HG02678 (cell line): Measurements from ENCODE around the gene NDUFS2.
"Not testable (repeated sequence)": the region's sequence is repeated elsewhere in the genome, so short reads cannot be mapped to it uniquely, and the experiment has no call there.

Experiments
- ATAC-seq: cut with Tn5 transposase; IDR thresholded peaks from one replicate; pipeline ENCODE4 v1.9.1; 2021; ENCODE audit warnings: mild to moderate bottlenecking, moderate library complexity; ENCODE audit not compliant: unreplicated experiment

The NDUFS2 gene

DNA sequence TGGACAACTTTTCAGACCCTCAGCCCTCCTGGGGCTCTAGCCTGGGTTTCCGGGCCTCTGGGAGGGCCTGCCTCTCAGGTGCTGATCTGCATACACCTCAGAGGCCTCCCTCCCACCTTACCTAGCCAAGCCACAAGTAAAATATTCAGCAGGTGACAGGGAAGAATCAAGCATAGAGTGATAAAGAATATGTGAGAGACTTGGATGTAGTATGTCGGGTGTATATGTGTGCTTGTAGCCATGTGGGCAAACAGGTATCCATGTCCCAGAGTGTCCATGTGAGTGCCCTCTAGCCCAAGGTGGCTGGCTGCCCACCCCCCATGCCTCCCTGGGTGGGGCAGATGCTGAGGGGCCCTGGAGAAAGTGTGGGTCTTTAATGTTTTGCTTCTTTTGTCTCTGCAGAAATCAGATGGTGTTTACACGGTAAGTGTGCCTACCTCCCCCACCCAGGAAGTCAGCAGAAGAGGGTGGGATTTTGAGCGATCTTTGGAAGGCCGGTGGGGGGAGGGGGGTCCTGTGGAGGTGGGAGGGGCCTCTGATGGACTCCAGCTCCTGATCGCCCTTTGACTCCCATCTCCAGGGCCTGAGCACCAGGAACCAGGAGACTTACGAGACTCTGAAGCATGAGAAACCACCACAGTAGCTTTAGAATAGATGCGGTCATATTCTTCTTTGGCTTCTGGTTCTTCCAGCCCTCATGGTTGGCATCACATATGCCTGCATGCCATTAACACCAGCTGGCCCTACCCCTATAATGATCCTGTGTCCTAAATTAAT is 16.3 kb downstream of the NDUFS2 start:
- no peak for ATAC-seq

DNA sequence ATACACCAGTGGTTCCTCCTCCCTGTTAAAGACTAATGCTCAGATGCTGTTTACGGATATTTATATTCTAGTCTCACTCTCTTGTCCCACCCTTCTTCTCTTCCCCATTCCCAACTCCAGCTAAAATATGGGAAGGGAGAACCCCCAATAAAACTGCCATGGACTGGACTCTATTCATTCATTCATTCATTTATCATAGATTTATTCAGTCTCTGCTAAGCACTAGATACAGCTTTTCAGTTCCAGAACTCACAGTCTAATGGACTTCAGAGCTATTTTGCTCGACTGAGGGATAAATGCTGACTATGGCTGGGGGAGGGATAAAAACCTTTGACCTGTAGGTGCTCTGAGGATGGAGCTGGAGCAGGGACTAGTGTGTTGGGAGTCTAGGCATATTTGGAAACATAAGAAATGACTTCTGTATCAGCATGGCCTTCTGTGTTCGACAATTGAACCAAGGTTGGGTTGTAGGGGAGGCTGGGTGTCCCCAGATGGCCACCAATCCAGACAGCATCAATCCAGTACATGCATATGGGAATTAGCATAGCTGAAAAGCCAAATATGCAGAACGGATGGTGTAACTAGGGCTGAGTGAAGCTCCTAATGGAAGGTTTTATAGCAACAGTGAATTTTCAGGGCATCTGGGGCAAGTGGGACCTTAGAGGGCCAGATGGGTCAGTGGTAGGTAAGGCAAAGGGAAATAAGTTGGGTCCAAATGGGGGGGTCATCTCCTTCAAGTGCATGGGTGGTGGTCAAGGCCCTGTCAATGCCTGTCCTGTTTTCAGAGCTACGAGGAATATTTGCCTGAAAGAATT is 17.1 kb downstream of the NDUFS2 start:
- no peak for ATAC-seq

DNA sequence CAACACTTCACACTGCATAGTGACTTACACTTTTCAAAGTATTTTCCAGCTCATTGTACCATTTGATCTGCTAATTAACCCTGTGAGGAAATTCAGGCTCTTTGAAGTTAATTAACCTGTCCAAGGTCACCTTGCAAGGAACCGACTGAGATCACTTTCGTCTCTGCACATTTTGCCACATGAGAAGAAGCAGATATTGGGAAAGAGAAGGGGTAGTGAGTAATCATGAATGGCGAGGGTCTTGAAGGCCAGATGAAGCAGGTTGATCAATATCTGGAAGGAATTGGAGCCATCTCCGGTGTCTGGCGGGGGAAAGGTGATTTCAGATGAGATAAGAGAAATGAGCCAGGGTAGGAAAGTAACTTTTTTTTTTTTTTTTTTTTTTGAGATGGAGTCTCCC is 17.8 kb downstream of the NDUFS2 start:
- ATAC-seq, result no peak

GRCh38 chr1:161222175-161223019 is 20.2 kb downstream of the NDUFS2 start:
- ATAC-seq, result no peak

DNA sequence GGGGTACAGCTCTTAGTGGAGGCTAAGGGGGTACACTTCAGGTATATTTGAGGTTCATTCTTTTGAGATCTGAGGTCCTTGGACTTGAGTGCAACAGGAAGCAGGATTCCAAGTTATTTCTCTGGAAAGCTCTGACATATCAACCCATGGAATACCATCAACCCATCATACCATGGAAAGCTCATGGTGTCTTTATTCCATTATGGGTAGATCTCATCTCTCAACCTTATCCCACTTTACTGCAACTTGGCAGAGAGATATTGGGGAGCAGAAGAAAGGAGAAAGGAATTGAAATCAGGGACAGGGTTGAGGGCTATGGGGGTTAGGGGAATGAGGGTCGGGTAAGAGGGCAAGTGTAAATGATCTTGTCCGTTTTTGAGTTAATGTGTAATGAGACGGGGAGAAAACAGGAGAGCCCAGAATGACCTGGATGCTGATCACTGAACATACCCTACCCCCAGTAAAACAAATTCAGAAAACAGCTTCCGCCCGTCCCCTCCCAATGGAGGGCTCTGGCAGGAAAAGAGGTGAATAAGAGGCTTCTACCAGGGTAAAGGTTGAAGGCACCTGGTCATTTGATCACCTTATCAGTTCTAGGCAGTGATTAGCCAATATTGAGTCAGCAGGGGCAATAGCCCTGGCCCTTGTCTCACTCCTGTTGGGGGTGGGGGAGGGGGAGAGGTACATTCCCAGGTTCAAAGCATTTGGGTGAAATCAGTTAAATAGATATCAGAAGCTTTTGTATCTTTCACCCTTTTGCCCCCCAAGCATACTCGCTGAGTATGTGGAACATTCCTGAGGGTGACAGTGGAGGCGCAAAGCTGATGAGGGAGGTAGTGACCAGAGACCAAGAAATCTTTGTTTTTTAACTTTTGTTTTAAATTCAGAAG is 21.9 kb downstream of the NDUFS2 start:
- ATAC-seq, result no peak

GRCh38 chr1:161224695-161225087 is 22.5 kb downstream of the NDUFS2 start:
- not testable (repeated sequence) for ATAC-seq

- ATAC-seq, result no peak
Observed at GRCh38 chr1:161225178-161225533, 23.0 kb downstream of the NDUFS2 start.

DNA sequence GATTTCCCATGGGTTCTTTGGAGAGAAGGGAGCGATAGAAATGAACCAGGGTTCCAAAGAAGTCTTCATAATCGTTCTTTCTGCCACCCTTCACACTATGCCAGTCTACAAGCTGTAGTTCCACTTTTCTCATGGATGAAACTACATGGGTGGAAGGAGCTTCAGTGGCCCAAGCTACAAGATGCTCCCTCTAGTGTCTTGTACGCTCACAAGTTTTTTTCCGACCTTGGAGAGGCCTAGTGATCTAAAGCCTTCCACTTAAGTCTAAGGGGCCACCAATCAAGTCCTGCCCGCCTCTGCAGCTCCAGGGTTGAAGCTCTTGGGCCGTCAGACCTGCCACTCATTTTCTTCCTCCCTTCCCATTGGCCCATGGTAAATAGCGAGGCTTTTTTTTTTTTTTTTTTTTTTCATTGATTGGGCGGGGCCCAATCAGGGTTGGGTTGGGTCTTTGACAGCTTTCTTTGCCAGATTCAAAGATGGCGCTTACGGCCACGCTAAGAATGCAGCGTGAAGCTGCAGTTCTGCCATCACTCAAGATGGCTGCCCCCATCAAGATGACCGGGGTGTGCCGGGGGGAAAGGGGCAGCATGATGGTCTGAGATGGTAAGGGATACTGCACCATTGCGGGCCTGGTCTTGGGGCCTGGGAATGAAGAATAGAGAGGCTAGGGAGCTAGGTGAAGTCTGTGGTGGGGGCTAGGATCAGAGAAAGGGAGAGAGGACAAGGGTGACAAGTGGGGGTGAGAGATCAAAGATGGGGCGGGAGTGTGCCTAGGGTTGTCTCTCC is 23.6 kb downstream of the NDUFS2 start, which contains the start of gene TOMM40L:
TSS of gene TOMM40L (plus strand) at position 527 of the 786 bp plus-strand sequence. CDS start 430 bp downstream, outside the sequence.
- ATAC-seq, result peak; percentile 97

DNA sequence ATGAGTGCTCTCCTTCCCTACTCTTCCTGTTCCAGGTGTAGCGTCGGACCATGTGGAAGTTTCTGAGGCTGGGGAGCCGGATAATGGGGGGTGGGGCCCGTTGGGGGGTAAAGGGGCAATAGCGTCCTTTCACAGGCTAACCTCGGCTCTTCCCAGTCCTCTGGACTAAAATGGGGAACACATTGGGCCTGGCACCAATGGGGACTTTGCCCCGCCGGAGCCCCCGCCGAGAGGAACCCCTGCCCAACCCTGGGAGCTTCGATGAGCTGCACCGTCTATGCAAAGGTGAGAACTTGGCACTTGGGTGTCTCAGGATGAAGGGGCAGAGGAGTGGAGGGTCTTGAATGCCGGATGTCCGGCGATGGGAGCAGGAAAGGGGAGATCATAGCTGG is 24.1 kb downstream of the NDUFS2 start:
- ATAC-seq, result no peak

GRCh38 chr1:161226759-161227158 is 24.6 kb downstream of the NDUFS2 start:
- ATAC-seq, result no peak

GRCh38 chr1:161227196-161227871 is 25.2 kb downstream of the NDUFS2 start:
- peak; percentile 32 for ATAC-seq

DNA sequence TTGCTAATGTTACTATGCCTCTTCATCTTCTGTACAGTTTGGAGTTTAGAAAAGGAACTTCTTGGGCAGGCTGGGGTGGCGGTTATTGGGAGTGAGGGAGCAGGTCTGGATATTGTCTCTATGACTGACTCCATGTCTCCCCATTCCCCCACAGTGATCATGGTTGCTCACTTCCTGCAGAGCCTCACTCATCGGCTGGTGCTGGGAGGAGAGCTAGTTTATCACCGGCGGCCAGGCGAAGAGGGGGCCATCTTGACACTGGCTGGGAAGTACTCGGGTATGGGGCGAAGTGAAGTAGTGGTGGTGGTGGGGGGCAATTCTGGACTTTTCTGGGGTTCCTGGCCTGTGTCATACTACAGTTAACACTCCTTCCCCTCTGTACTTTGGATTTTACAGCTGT is 25.9 kb downstream of the NDUFS2 start:
- ATAC-seq, result no peak

GRCh38 chr1:161229896-161230295 is 27.7 kb downstream of the NDUFS2 start:
- ATAC-seq, result no peak

- no peak for ATAC-seq
Observed at GRCh38 chr1:161230762-161231161, 28.6 kb downstream of the NDUFS2 start.

GRCh38 chr1:161233102-161233501 is 30.9 kb downstream of the NDUFS2 start:
- no peak for ATAC-seq

DNA sequence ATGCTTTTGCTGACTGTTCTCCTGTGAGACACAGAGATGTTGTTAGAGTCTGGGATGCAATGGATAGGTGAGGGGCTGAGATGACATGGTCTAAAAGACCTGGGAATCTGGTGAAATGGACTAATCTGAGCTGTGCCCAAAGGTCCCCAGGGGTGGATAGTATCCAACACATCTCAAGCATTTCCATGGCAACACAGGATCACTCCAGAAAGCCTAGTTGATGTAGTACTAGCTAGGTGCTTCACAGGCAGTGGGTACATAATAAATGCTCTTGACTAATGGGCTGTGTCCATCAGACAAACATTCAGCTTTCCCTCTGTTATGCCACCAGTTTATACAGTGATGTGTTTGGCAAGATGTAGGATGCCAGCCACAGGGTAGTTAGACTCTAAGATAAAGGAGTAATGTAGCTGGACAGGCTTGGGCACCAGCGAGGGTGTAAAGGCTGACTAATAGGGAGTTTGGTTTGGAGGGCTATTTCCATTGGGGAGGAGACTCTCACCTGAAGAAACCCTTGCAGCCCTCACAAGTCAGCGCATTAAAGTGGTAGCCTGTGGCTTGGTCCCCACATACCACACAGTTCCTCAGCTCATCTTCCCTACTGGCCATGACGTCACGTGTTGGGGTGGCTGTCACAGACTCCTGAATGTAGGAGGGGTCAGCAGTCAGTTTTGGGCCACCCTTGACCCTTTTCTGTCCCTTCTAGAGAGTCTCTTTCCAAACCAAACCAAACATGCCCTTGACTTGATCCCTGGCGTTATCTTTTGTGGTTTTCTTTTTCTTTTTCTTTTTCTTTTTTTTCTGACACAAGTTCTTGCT is 34.0 kb downstream of the NDUFS2 start:
- no peak for ATAC-seq

DNA sequence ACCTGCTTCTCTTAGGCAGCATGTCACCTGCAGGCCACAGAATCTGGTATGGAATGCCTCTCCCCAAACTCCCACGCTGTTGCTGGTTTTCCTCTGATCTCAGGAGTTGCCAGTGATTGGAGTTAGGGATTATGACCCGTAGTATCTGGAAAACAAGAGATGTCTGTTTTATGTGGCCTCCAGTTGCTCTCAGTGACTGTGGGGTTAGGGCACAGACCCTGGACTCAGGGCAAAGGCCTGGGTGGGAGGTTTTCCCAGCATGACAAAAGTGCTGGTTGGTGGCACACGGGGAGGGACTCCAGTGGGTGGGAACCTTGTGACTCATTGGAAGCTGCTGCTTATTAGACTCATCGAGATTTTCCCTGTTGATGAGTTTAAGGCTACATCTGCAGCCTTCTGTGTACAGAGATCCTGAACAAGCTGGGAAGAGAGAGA is 35.9 kb downstream of the NDUFS2 start, which contains the start of gene NR1I3:
TSS of gene NR1I3 (minus strand) at position 165 of the 435 bp plus-strand sequence. CDS start 1,638 bp downstream, outside the sequence.
- ATAC-seq, result no peak

DNA sequence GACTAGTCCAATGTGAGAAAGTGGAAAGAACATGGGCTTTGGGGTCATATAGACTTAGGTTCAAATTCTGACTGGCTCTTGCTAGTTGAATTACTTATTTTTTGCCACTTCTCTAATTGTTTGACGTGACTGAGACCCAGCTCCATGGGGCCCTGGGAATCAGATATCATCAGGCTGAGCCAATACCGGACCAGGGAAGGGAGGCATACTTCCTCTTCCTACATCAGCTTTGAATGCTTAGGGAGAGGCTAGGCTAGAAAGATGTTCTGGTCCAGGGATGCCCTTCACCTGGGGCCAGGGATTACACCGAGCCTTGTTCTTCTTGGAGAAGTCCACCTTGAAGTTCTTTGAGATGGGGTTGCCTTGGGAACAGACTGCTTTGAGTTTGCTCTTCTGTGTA is 39.5 kb downstream of the NDUFS2 start:
- no peak for ATAC-seq
